K562 (cell line): Measurements from ENCODE around the gene ZMYM2. TPM values are rescaled to one million over a fixed set of nuclear protein-coding genes. Genes with fewer than 3 reads are reported as not detected.

Source experiments
- HNRNPL ChIP-seq: fragments of 200-400 bp; formaldehyde crosslinking; IDR thresholded peaks from 2 replicates; pipeline ENCODE4 v1.6.1; 2017; ENCODE audit warnings: low read depth, mild to moderate bottlenecking, low read length
- MEF2A ChIP-seq: IDR thresholded peaks from 2 replicates; pipeline ENCODE4 v1.6.1; 2011; ENCODE audit warnings: low read depth, mild to moderate bottlenecking, low read length, moderate library complexity; ENCODE audit not compliant: control insufficient read depth
- NCOR1 ChIP-seq: fragments of 450-650 bp; IDR thresholded peaks from 2 replicates; pipeline ENCODE4 v1.6.1; 2016; ENCODE audit warnings: mild to moderate bottlenecking, moderate library complexity
- NEUROD1 ChIP-seq: fragments of 150-350 bp; IDR thresholded peaks from 2 replicates; pipeline ENCODE4 v1.6.1; 2014; ENCODE audit warnings: borderline replicate concordance, low read length, low read depth; ENCODE audit not compliant: partially characterized antibody
- PURB ChIP-seq: sonication (generic); formaldehyde crosslinking; IDR thresholded peaks from 2 replicates; pipeline ENCODE4 v1.9.0; 2021; ENCODE audit warnings: low read depth, mild to moderate bottlenecking, missing genetic modification reagents
- RBFOX2 ChIP-seq: fragments of 200-400 bp; formaldehyde crosslinking; IDR thresholded peaks from 2 replicates; pipeline ENCODE4 v1.6.1; 2017; ENCODE audit warnings: low read depth, mild to moderate bottlenecking, low read length, moderate library complexity
- SPI1 ChIP-seq: IDR thresholded peaks from 2 replicates; pipeline ENCODE4 v1.6.1; 2011; ENCODE audit warnings: low read depth, low read length, control low read depth, borderline replicate concordance
- ZBTB1 ChIP-seq: sonication (generic); formaldehyde crosslinking; IDR thresholded peaks from 2 replicates; pipeline ENCODE4 v1.8.1; 2023; ENCODE audit warnings: missing genetic modification reagents, low read depth, mild to moderate bottlenecking, borderline replicate concordance
- ZBTB7A ChIP-seq: IDR thresholded peaks from 2 replicates; pipeline ENCODE4 v1.6.1; 2011; ENCODE audit warnings: low read depth, mild to moderate bottlenecking, low read length, moderate library complexity, borderline replicate concordance; ENCODE audit not compliant: control insufficient read depth
- ZNF12 ChIP-seq: sonication (generic); formaldehyde crosslinking; IDR thresholded peaks from 2 replicates; pipeline ENCODE4 v1.4.0; 2020; ENCODE audit warnings: mild to moderate bottlenecking, missing genetic modification reagents
- ZNF232 ChIP-seq: sonication (generic); formaldehyde crosslinking; IDR thresholded peaks from 2 replicates; pipeline ENCODE4 v1.8.0; 2022; ENCODE audit warnings: mild to moderate bottlenecking, missing genetic modification reagents
- ZNF41 ChIP-seq: fragments of 250-450 bp; sonication (Bioruptor Pico); conservative IDR thresholded peaks from 2 replicates; pipeline ENCODE4 v1.4.0; 2020; ENCODE audit warnings: mild to moderate bottlenecking
- polyA plus RNA-seq, 8 experiments: library from polyadenylated mRNA; depleted of rRNA in 4 of 8; stranded (reverse) in 5 of 8; unstranded in 3 of 8; fragments of >200 nt; fragmentation: Nextera tagmentation in 2 of 8; fragmentation: Illumina TruSeq in 1 of 8; extraction: Ambion mirVana in 2 of 8; extraction: Trizol in 1 of 8; gene quantifications; 2 replicates each; pipeline versions ENCODE4 v1.2.1 to v1.2.3, GENCODE V29; 2011 to 2014; ENCODE audit warnings: inconsistent platforms in 1 of 8, missing spikeins in 1 of 8
- total RNA-seq, 7 experiments: library from RNA; depleted of rRNA in 6 of 7; stranded (reverse); fragments of >200 nt in 6 of 7; fragmentation: Illumina TruSeq in 2 of 7; extraction: Trizol in 2 of 7; gene quantifications; 2 replicates each; pipeline versions ENCODE4 v1.2.1 to v1.2.3, GENCODE V29; 2011 to 2021; ENCODE audit warnings: low replicate concordance in 1 of 7
- TF ChIP-seq, protein P1 (sequence below): fragments of 450-650 bp; IDR thresholded peaks from 2 replicates; pipeline ENCODE4 v1.6.1; 2016; ENCODE audit warnings: mild to moderate bottlenecking, moderate library complexity
- TF ChIP-seq, protein P2 (sequence below): IDR thresholded peaks from 2 replicates; pipeline ENCODE4 v1.6.1; 2016; ENCODE audit warnings: missing genetic modification characterization, missing compliant biosample characterization

The ZMYM2 gene
- total and polyA plus RNA-seq, 9 of the 15 experiments (the other 6 are each of a cell fraction or from before 2014, with no cell fraction given), result 5.0 to 48.8 (median 26.8) TPM

DNA sequence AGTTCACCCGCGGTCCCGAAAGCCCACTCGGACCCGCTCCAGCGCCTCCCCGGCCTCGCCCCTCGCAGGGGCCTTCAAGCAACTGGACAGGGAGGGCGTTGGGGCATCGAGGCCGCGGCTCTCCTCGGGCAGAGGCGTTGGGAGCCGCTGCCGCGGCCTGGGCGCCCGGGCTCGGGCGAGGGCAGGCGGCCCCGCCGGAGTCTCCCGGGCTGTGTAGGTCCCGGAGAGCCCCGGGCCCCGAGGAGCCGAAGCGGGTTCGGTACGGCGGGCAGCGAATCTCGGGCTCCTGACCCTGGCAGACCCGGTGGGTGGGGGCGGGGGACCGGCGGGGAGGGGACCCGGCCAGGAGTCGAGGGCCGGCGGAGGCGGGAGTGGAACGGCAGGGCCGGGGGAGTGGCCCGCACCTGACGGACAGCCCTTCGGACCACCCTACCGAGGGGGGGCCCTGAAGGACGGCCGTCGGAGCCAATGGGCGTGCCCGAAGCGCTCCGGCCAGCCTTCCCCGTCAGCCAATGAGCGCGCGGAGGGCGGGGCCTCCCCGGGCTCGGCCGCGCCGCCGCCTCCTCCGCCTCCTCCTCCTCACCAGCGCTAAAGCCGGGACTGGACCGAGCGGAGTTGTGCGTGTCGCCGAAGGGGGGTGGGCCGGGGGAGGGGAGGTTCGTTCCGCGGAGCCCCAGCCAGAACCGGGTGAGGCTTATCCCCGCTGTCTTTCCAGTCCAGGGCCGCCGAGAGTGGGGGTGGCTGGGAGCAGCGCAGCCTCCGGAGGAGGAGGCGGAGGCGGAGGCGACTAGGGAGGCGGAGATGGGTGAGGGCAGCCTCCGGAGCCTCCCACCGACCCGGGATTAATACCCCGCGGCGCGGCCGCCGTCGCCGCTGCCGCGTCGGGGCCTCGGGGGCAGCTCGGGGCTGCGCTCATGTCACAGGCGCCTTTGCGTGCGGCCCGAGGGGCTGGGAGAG, at the start of gene ZMYM2 (continued):
- TF ChIP-seq, protein P1, sequence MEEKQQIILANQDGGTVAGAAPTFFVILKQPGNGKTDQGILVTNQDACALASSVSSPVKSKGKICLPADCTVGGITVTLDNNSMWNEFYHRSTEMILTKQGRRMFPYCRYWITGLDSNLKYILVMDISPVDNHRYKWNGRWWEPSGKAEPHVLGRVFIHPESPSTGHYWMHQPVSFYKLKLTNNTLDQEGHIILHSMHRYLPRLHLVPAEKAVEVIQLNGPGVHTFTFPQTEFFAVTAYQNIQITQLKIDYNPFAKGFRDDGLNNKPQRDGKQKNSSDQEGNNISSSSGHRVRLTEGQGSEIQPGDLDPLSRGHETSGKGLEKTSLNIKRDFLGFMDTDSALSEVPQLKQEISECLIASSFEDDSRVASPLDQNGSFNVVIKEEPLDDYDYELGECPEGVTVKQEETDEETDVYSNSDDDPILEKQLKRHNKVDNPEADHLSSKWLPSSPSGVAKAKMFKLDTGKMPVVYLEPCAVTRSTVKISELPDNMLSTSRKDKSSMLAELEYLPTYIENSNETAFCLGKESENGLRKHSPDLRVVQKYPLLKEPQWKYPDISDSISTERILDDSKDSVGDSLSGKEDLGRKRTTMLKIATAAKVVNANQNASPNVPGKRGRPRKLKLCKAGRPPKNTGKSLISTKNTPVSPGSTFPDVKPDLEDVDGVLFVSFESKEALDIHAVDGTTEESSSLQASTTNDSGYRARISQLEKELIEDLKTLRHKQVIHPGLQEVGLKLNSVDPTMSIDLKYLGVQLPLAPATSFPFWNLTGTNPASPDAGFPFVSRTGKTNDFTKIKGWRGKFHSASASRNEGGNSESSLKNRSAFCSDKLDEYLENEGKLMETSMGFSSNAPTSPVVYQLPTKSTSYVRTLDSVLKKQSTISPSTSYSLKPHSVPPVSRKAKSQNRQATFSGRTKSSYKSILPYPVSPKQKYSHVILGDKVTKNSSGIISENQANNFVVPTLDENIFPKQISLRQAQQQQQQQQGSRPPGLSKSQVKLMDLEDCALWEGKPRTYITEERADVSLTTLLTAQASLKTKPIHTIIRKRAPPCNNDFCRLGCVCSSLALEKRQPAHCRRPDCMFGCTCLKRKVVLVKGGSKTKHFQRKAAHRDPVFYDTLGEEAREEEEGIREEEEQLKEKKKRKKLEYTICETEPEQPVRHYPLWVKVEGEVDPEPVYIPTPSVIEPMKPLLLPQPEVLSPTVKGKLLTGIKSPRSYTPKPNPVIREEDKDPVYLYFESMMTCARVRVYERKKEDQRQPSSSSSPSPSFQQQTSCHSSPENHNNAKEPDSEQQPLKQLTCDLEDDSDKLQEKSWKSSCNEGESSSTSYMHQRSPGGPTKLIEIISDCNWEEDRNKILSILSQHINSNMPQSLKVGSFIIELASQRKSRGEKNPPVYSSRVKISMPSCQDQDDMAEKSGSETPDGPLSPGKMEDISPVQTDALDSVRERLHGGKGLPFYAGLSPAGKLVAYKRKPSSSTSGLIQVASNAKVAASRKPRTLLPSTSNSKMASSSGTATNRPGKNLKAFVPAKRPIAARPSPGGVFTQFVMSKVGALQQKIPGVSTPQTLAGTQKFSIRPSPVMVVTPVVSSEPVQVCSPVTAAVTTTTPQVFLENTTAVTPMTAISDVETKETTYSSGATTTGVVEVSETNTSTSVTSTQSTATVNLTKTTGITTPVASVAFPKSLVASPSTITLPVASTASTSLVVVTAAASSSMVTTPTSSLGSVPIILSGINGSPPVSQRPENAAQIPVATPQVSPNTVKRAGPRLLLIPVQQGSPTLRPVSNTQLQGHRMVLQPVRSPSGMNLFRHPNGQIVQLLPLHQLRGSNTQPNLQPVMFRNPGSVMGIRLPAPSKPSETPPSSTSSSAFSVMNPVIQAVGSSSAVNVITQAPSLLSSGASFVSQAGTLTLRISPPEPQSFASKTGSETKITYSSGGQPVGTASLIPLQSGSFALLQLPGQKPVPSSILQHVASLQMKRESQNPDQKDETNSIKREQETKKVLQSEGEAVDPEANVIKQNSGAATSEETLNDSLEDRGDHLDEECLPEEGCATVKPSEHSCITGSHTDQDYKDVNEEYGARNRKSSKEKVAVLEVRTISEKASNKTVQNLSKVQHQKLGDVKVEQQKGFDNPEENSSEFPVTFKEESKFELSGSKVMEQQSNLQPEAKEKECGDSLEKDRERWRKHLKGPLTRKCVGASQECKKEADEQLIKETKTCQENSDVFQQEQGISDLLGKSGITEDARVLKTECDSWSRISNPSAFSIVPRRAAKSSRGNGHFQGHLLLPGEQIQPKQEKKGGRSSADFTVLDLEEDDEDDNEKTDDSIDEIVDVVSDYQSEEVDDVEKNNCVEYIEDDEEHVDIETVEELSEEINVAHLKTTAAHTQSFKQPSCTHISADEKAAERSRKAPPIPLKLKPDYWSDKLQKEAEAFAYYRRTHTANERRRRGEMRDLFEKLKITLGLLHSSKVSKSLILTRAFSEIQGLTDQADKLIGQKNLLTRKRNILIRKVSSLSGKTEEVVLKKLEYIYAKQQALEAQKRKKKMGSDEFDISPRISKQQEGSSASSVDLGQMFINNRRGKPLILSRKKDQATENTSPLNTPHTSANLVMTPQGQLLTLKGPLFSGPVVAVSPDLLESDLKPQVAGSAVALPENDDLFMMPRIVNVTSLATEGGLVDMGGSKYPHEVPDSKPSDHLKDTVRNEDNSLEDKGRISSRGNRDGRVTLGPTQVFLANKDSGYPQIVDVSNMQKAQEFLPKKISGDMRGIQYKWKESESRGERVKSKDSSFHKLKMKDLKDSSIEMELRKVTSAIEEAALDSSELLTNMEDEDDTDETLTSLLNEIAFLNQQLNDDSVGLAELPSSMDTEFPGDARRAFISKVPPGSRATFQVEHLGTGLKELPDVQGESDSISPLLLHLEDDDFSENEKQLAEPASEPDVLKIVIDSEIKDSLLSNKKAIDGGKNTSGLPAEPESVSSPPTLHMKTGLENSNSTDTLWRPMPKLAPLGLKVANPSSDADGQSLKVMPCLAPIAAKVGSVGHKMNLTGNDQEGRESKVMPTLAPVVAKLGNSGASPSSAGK, result peak; percentile 30; the same call in 1 of the 2 replicates
- peak; percentile 96 for TF ChIP-seq NEUROD1
- no peak for TF ChIP-seq ZNF41 (CRISPR knock-in tag)
- TF ChIP-seq, protein P2, sequence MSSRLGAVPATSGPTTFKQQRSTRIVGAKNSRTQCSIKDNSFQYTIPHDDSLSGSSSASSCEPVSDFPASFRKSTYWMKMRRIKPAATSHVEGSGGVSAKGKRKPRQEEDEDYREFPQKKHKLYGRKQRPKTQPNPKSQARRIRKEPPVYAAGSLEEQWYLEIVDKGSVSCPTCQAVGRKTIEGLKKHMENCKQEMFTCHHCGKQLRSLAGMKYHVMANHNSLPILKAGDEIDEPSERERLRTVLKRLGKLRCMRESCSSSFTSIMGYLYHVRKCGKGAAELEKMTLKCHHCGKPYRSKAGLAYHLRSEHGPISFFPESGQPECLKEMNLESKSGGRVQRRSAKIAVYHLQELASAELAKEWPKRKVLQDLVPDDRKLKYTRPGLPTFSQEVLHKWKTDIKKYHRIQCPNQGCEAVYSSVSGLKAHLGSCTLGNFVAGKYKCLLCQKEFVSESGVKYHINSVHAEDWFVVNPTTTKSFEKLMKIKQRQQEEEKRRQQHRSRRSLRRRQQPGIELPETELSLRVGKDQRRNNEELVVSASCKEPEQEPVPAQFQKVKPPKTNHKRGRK (tag), result no peak
- no peak for TF ChIP-seq ZBTB1 (CRISPR knock-in tag)
- TF ChIP-seq SPI1, result no peak
- TF ChIP-seq ZNF12 (CRISPR knock-in tag), result no peak
- no peak for TF ChIP-seq PURB (CRISPR knock-in tag)
- no peak for TF ChIP-seq MEF2A
- TF ChIP-seq ZBTB7A, result peak; percentile 46; the same call in 1 of the 2 replicates
- no peak for TF ChIP-seq ZNF232
- TF ChIP-seq RBFOX2, result peak; percentile 81
- TF ChIP-seq HNRNPL, result no peak
- no peak for TF ChIP-seq NCOR1
